GM23338 (cell line): ENCODE measurements around the gene EAF2. TPM values are rescaled to one million over a fixed set of nuclear protein-coding genes. Genes with fewer than 3 reads are reported as not detected.

Source experiments
- ATAC-seq: fragments of 200-7000 bp; cut with Tn5 transposase; 3 replicates; pipeline ENCODE4 v1.9.1; 2020
- DNase-seq: peaks from one replicate; pipeline ENCODE4 v3.0.0-alpha.2; 2015; ENCODE audit warnings: low spot score
- H2AFZ ChIP-seq: fragments of 200-600 bp; sonication (generic); 2 replicates; pipeline ENCODE4 v1.8.0; 2016; ENCODE audit warnings: antibody characterized with exemption, mild to moderate bottlenecking, moderate library complexity
- H3F3A ChIP-seq: fragments of 200-600 bp; sonication (generic); replicated peaks from 2 replicates; pipeline ENCODE4 v1.8.0; 2017; ENCODE audit warnings: antibody characterized with exemption, mixed run types, low read depth
- H3K27ac ChIP-seq: fragments of 200-600 bp; sonication (generic); 2 replicates; pipeline ENCODE4 v1.6.1; 2016; ENCODE audit warnings: low read depth
- H3K27me3 ChIP-seq: fragments of 200-600 bp; sonication (generic); 2 replicates; pipeline ENCODE4 v1.8.0; 2016; ENCODE audit warnings: mild to moderate bottlenecking, mixed run types, moderate library complexity; ENCODE audit not compliant: insufficient read depth
- H3K36me3 ChIP-seq: fragments of 200-600 bp; sonication (generic); 2 replicates; pipeline ENCODE4 v1.8.0; 2016; ENCODE audit warnings: mild to moderate bottlenecking; ENCODE audit not compliant: insufficient read depth
- H3K4me1 ChIP-seq: fragments of 200-600 bp; sonication (generic); 2 replicates; pipeline ENCODE4 v1.8.0; 2016; ENCODE audit warnings: mild to moderate bottlenecking, moderate library complexity; ENCODE audit not compliant: insufficient read depth
- H3K4me2 ChIP-seq: fragments of 200-600 bp; sonication (generic); 2 replicates; pipeline ENCODE4 v1.7.1; 2017; ENCODE audit warnings: mixed run types
- H3K4me3 ChIP-seq: fragments of 200-600 bp; sonication (generic); 2 replicates; pipeline ENCODE4 v1.6.1; 2016; ENCODE audit warnings: mixed run types
- H3K79me2 ChIP-seq: fragments of 200-600 bp; sonication (generic); replicated peaks from 2 replicates; pipeline ENCODE4 v1.8.0; 2017; ENCODE audit warnings: mild to moderate bottlenecking; ENCODE audit not compliant: insufficient read depth
- H3K9me2 ChIP-seq: fragments of 200-600 bp; sonication (generic); 2 replicates; pipeline ENCODE4 v1.8.0; 2017; ENCODE audit not compliant: insufficient read depth
- H4K20me1 ChIP-seq: fragments of 200-600 bp; sonication (generic); replicated peaks from 2 replicates; pipeline ENCODE4 v1.8.0; 2017; ENCODE audit warnings: mild to moderate bottlenecking; ENCODE audit not compliant: insufficient read depth
- H3K27ac Mint-ChIP-seq: 2 replicates; pipeline ENCODE4 v1.8.0; 2020; ENCODE audit warnings: inconsistent platforms, mild to moderate bottlenecking, moderate library complexity, mixed read lengths
- H3K27me3 Mint-ChIP-seq: 3 replicates; pipeline ENCODE4 v1.8.0; 2022; ENCODE audit warnings: low read depth, mild to moderate bottlenecking, moderate library complexity, mixed read lengths, inconsistent platforms; ENCODE audit not compliant: insufficient read depth, poor library complexity
- H3K36me3 Mint-ChIP-seq: 3 replicates; pipeline ENCODE4 v1.8.0; 2021; ENCODE audit warnings: low read depth, mild to moderate bottlenecking, inconsistent platforms, moderate library complexity, mixed read lengths
- H3K4me1 Mint-ChIP-seq: 3 replicates; pipeline ENCODE4 v1.8.0; 2020; ENCODE audit warnings: mild to moderate bottlenecking, inconsistent platforms, mixed read lengths
- H3K4me3 Mint-ChIP-seq: 3 replicates; pipeline ENCODE4 v1.8.0; 2021; ENCODE audit warnings: moderate library complexity, mild to moderate bottlenecking, inconsistent platforms, mixed read lengths
- H3K9me3 Mint-ChIP-seq: 3 replicates; pipeline ENCODE4 v1.8.0; 2020; ENCODE audit warnings: moderate library complexity, mild to moderate bottlenecking, inconsistent platforms, mixed read lengths
- CREB1 ChIP-seq: fragments of 250-450 bp; sonication (Bioruptor Pico); IDR thresholded peaks from 2 replicates; pipeline ENCODE4 v1.5.0; 2020; ENCODE audit warnings: low read depth, mild to moderate bottlenecking, moderate library complexity
- CTCF ChIP-seq, 2 experiments: fragments of 200-600 bp in 1 of 2; sonication (generic) in 1 of 2; conservative IDR thresholded peaks; 2 replicates each; pipeline versions ENCODE4 v1.5.1 to v1.6.1; 2016 to 2017; ENCODE audit warnings: antibody characterized with exemption in 2 of 2, low read depth in 2 of 2, mild to moderate bottlenecking in 2 of 2, moderate library complexity in 1 of 2
- ETS1 ChIP-seq: IDR thresholded peaks from 2 replicates; pipeline ENCODE4 v1.6.1; 2016; ENCODE audit warnings: antibody characterized with exemption
- EZH2 ChIP-seq: fragments of 200-600 bp; sonication (generic); IDR thresholded peaks from one replicate; pipeline ENCODE4 v1.8.0; 2017; ENCODE audit warnings: antibody characterized with exemption, mild to moderate bottlenecking, low read depth; ENCODE audit not compliant: unreplicated experiment
- EZH2phosphoT487 ChIP-seq: fragments of 200-600 bp; sonication (generic); IDR thresholded peaks from one replicate; pipeline ENCODE4 v1.8.1; 2018; ENCODE audit warnings: antibody characterized with exemption; ENCODE audit not compliant: unreplicated experiment
- JUNB ChIP-seq: IDR thresholded peaks from one replicate; pipeline ENCODE4 v1.6.1; 2016; ENCODE audit warnings: antibody characterized with exemption; ENCODE audit not compliant: unreplicated experiment
- NANOG ChIP-seq: IDR thresholded peaks from 2 replicates; pipeline ENCODE4 v1.6.1; 2016; ENCODE audit warnings: antibody characterized with exemption, borderline replicate concordance
- POLR2AphosphoS5 ChIP-seq: IDR thresholded peaks from 2 replicates; pipeline ENCODE4 v1.6.1; 2016; ENCODE audit warnings: antibody characterized with exemption, low read depth
- REST ChIP-seq: IDR thresholded peaks from one replicate; pipeline ENCODE4 v1.6.1; 2018; ENCODE audit warnings: antibody characterized with exemption; ENCODE audit not compliant: unreplicated experiment
- STAT1 ChIP-seq: IDR thresholded peaks from one replicate; pipeline ENCODE4 v1.6.1; 2016; ENCODE audit warnings: antibody characterized with exemption; ENCODE audit not compliant: unreplicated experiment
- ZNF114 ChIP-seq: fragments of 250-450 bp; sonication (Bioruptor Pico); IDR thresholded peaks from 2 replicates; pipeline ENCODE4 v1.5.0; 2020; ENCODE audit warnings: mild to moderate bottlenecking, moderate library complexity
- ZNF331 ChIP-seq: fragments of 250-450 bp; sonication (Bioruptor Pico); IDR thresholded peaks from 2 replicates; pipeline ENCODE4 v1.5.0; 2020; ENCODE audit warnings: low read depth, mild to moderate bottlenecking, moderate library complexity
- ZNF462 ChIP-seq: fragments of 250-450 bp; sonication (Bioruptor Pico); IDR thresholded peaks from 2 replicates; pipeline ENCODE4 v1.5.0; 2020; ENCODE audit warnings: mild to moderate bottlenecking, moderate library complexity
- polyA plus RNA-seq: library from polyadenylated mRNA; unstranded; fragments of >200 nt; fragmentation: Nextera tagmentation; extraction: Ambion mirVana; gene quantifications from 2 replicates; pipeline ENCODE4 v1.2.1, GENCODE V29; 2016
- total RNA-seq: library from RNA; depleted of rRNA; stranded (reverse); fragments of >200 nt; shearing (Covaris generic); gene quantifications from 2 replicates; pipeline ENCODE4 v1.2.3, GENCODE V29; 2014

The EAF2 gene
- total and polyA plus RNA-seq, 2 experiments from 2014 or later, result 5.7 to 14.7 TPM

GRCh38 chr3:121852256-121852655, 17.2 kb downstream of the EAF2 start:
- Mint-ChIP-seq H3K27ac (no peak overlapping the region; the same call in 1 of the 2 replicates), H3K27me3 (no peaks in the 10 kb centered on the region), H3K4me3 (no peak overlapping the region), H3K36me3 (peaks cover 5% of the 10 kb centered on the region; the same call in 2 of the 3 replicates), H3K4me1 (no peaks in the 10 kb centered on the region), H3K9me3 (no peaks in the 10 kb centered on the region)
- H3K36me3 ChIP-seq, result no peaks in the 10 kb centered on the region
- H3K27me3 ChIP-seq, result no peaks in the 10 kb centered on the region
- H3K79me2 ChIP-seq, result no peaks in the 10 kb centered on the region
- no peak for ATAC-seq
- no peak overlapping the region for H3K27ac ChIP-seq
- no peaks in the 10 kb centered on the region for H4K20me1 ChIP-seq
- H3K4me3 ChIP-seq, result no peak overlapping the region
- H3K9me2 ChIP-seq, result 0 out of 2 replicates have a peak, but pooled peaks cover 2% of the 10 kb centered on the region
- H2AFZ ChIP-seq, result no peak overlapping the region
- no peak for DNase-seq
- TF ChIP-seq ZNF462 (CRISPR knock-in tag), result no peak
- no peak for TF ChIP-seq NANOG
- TF ChIP-seq ZNF331, result no peak
- no peak for TF ChIP-seq CTCF (conservative IDR thresholded peaks at IDR 0.05; ENCODE audit: low read depth in 2 of 2)
- no peak for TF ChIP-seq CREB1 (CRISPR knock-in tag)
- no peak for TF ChIP-seq ZNF114 (CRISPR knock-in tag)
- TF ChIP-seq ETS1, result no peak
- no peak for TF ChIP-seq EZH2phosphoT487
- TF ChIP-seq REST, result no peak
- no peak for TF ChIP-seq EZH2
- TF ChIP-seq JUNB, result no peak
- TF ChIP-seq POLR2AphosphoS5, result no peak
- TF ChIP-seq STAT1, result no peak
- no peaks in the 10 kb centered on the region for H3F3A ChIP-seq
- H3K4me2 ChIP-seq, result no peak overlapping the region
- no peaks in the 10 kb centered on the region for H3K4me1 ChIP-seq
